AG08395 (cell line): Measurements from ENCODE around the gene TSKU.
"Not testable (repeated sequence)": the region's sequence is repeated elsewhere in the genome, so short reads cannot be mapped to it uniquely, and the experiment has no call there.

ENCODE experiments used
- DNase-seq: peaks from one replicate; pipeline ENCODE4 v3.0.0; 2012; ENCODE audit warnings: mixed read lengths, low spot score

The TSKU gene

GRCh38 chr11:76788661-76789442, 5.7 kb downstream of the TSKU start:
- DNase-seq: no peak

- DNase-seq: no peak
These were observed 6.2 kb downstream of the TSKU start for GRCh38 chr11:76789443-76789719.

- DNase-seq: no peak
These were observed 7.1 kb downstream of the TSKU start for GRCh38 chr11:76790251-76790650.

GRCh38 chr11:76791002-76791770, 8.0 kb downstream of the TSKU start:
- not testable (repeated sequence) for DNase-seq

GRCh38 chr11:76791861-76792260, 8.7 kb downstream of the TSKU start:
- peak; percentile 40 for DNase-seq

- DNase-seq: no peak
These were observed 9.5 kb downstream of the TSKU start for GRCh38 chr11:76792505-76793264.

- DNase-seq: no peak
These were observed 10.5 kb downstream of the TSKU start for GRCh38 chr11:76793391-76794291.

GRCh38 chr11:76794371-76795289, 11.5 kb downstream of the TSKU start:
- no peak for DNase-seq

- no peak for DNase-seq
These were observed 12.3 kb downstream of the TSKU start for GRCh38 chr11:76795290-76795935.

- DNase-seq: no peak
These were observed 12.8 kb downstream of the TSKU start for GRCh38 chr11:76795936-76796441.

- DNase-seq: no peak
These were observed 13.5 kb downstream of the TSKU start for GRCh38 chr11:76796511-76797198.

- no peak for DNase-seq
These were observed 14.4 kb downstream of the TSKU start for GRCh38 chr11:76797341-76798201.

GRCh38 chr11:76798202-76798581, 15.0 kb downstream of the TSKU start:
- no peak for DNase-seq

GRCh38 chr11:76798671-76799065, 15.5 kb downstream of the TSKU start:
- DNase-seq: no peak

GRCh38 chr11:76799066-76799804, 16.1 kb downstream of the TSKU start:
- DNase-seq: peak; percentile 87

- no peak for DNase-seq
These were observed 17.5 kb downstream of the TSKU start for GRCh38 chr11:76800466-76801200.

GRCh38 chr11:76801225-76801624, 18.1 kb downstream of the TSKU start:
- DNase-seq: no peak
